ENCODE results near the gene NACC1. TPM values are rescaled to one million over a fixed set of nuclear protein-coding genes. Genes with fewer than 3 reads are reported as not detected.

The NACC1 gene
- total and polyA plus RNA-seq, 2 of the 13 experiments (the other 11 are each of a cell fraction or from before 2014, with no cell fraction given) = 31.8 to 42.3 TPM

GRCh38 chr19:13102666-13103580 lies 15.1 kb upstream of the NACC1 start, which contains the start of gene LYL1 (continued):
- TF ChIP-seq ZNF615 (CRISPR knock-in tag; IDR thresholded peaks at IDR 0.05; ENCODE audit: borderline replicate concordance) (no peak), GABPA (IDR thresholded peaks at IDR 0.05; ENCODE audit: low read depth, low read length) (0 out of 2 replicates have a peak, but pooled peaks have one; percentile 15), GABPA (CRISPR knock-in tag; IDR thresholded peaks at IDR 0.05; ENCODE audit: low read depth) (no peak), RAD21 (CRISPR knock-in tag; IDR thresholded peaks at IDR 0.05) (peak; percentile 60), ZBTB7B (CRISPR knock-in tag; IDR thresholded peaks at IDR 0.05) (peak; percentile 46; the same call in 1 of the 2 replicates), HBP1 (CRISPR knock-in tag; IDR thresholded peaks at IDR 0.05; ENCODE audit: low read depth) (no peak), SIN3B (IDR thresholded peaks at IDR 0.05; ENCODE audit: low read length) (no peak), THAP11 (CRISPR knock-in tag; IDR thresholded peaks at IDR 0.05) (no peak), ZNF335 (CRISPR knock-in tag; IDR thresholded peaks at IDR 0.05) (peak; percentile 77; the same call in 1 of the 2 replicates), KMT2A (CRISPR knock-in tag; IDR thresholded peaks at IDR 0.05) (peak; percentile 30; the same call in 1 of the 2 replicates), ZNF567 (CRISPR knock-in tag; IDR thresholded peaks at IDR 0.05; ENCODE audit: borderline replicate concordance) (0 out of 2 replicates have a peak, but pooled peaks have one; percentile 36), FOXC1 (CRISPR knock-in tag; IDR thresholded peaks at IDR 0.05; ENCODE audit: borderline replicate concordance) (0 out of 2 replicates have a peak, but pooled peaks have one; percentile 42), TFDP2 (CRISPR knock-in tag; IDR thresholded peaks at IDR 0.05) (peak; percentile 43; the same call in 1 of the 2 replicates), ZNF574 (CRISPR knock-in tag; IDR thresholded peaks at IDR 0.05) (peak; percentile 11; the same call in 1 of the 2 replicates), GATA4 (IDR thresholded peaks at IDR 0.05; ENCODE audit: borderline replicate concordance, low read depth) (no peak), ETV5 (CRISPR knock-in tag; IDR thresholded peaks at IDR 0.05; ENCODE audit: borderline replicate concordance) (0 out of 2 replicates have a peak, but pooled peaks have one; percentile 21)
- TF ChIP-seq, protein P1, sequence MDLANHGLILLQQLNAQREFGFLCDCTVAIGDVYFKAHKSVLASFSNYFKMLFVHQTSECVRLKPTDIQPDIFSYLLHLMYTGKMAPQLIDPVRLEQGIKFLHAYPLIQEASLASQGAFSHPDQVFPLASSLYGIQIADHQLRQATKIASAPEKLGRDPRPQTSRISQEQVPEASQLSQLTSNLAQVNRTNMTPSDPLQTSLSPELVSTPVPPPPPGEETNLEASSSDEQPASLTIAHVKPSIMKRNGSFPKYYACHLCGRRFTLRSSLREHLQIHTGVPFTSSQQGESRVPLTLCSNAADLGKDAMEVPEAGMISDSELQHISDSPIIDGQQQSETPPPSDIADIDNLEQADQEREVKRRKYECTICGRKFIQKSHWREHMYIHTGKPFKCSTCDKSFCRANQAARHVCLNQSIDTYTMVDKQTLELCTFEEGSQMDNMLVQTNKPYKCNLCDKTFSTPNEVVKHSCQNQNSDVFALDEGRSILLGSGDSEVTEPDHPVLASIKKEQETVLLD (CRISPR knock-in tag; IDR thresholded peaks at IDR 0.05; ENCODE audit: low read depth) = 0 out of 2 replicates have a peak, but pooled peaks have one; percentile 46
- TF ChIP-seq, protein P2, sequence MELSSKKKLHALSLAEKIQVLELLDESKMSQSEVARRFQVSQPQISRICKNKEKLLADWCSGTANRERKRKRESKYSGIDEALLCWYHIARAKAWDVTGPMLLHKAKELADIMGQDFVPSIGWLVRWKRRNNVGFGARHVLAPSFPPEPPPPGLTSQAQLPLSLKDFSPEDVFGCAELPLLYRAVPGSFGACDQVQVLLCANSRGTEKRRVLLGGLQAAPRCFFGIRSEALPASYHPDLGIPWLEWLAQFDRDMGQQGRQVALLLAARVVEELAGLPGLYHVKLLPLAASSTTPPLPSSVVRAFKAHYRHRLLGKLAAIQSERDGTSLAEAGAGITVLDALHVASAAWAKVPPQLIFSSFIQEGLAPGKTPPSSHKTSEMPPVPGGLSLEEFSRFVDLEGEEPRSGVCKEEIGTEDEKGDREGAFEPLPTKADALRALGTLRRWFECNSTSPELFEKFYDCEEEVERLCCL (CRISPR knock-in tag; IDR thresholded peaks at IDR 0.05; ENCODE audit: borderline replicate concordance) = peak; percentile 50; the same call in 1 of the 2 replicates

Data from HepG2 (cell line).